Neural cell (in vitro differentiated cells): ENCODE results near the gene NDUFB11.

Experiments
- CTCF ChIP-seq: fragments of 450-650 bp; IDR thresholded peaks from 2 replicates; pipeline ENCODE4 v1.5.1; 2014; ENCODE audit warnings: antibody characterized with exemption, mild to moderate bottlenecking, moderate library complexity; ENCODE audit not compliant: poor library complexity, severe bottlenecking
- EP300 ChIP-seq: fragments of 450-650 bp; conservative IDR thresholded peaks from 2 replicates; pipeline ENCODE4 v1.6.1; 2014; ENCODE audit warnings: antibody characterized with exemption, mild to moderate bottlenecking, moderate library complexity; ENCODE audit not compliant: poor library complexity, severe bottlenecking
- EZH2 ChIP-seq: fragments of 200-600, 300-800 bp; shearing (Covaris generic), sonication (generic); IDR thresholded peaks from 2 replicates; pipeline ENCODE4 v1.6.1; 2014; ENCODE audit warnings: antibody characterized with exemption, low read length, borderline replicate concordance, mild to moderate bottlenecking; ENCODE audit not compliant: insufficient read depth, poor library complexity, severe bottlenecking
- POLR2AphosphoS5 ChIP-seq: IDR thresholded peaks from 2 replicates; pipeline ENCODE4 v1.6.1; 2012
- RAD21 ChIP-seq: fragments of 450-650 bp; conservative IDR thresholded peaks from 2 replicates; pipeline ENCODE4 v1.6.1; 2014; ENCODE audit warnings: antibody characterized with exemption, mild to moderate bottlenecking, moderate library complexity
- REST ChIP-seq: IDR thresholded peaks from 2 replicates; pipeline ENCODE4 v1.6.1; 2012; ENCODE audit warnings: borderline replicate concordance
- TAF1 ChIP-seq: IDR thresholded peaks from 2 replicates; pipeline ENCODE4 v1.6.1; 2012; ENCODE audit warnings: low read depth

DNA sequence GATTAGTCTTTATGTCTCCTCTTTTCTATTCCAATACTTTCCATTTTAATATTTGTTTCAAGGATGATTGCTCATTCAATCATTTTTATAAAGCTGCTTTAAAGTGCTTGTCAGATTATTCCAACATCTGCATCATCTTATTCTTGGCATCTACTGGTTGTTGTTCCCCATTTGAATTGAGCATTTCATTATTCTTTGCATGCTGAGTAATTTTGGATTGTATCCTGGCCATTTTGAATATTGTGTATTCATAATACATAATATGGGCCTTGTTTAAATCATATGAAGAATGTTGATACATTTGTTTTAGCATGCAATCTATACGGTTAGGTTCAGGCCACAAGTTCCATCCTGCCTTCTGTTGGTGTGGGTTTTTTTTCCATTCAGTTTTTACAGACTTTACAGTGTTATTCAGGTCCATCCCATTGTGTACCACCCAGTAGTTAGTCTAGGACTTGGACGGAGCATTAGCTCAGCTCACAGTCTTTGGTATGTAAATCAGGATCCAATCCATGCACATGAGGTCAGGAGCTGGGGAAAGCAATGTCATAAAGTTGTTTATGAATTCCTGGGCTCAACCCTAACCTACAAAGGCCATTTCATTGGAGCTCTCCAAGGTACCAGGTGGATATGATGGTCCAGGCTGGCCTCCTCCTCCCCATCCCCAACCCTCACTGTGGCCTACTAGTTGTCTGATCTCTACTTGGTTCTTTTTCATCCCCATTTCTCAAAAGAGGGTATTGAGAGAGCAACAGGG, 46.0 kb downstream of the NDUFB11 start:
- TF ChIP-seq REST (no peak), CTCF (no peak), EP300 (no peak), EZH2 (no peak), POLR2AphosphoS5 (no peak), RAD21 (no peak), TAF1 (no peak)
